Progenitor cell of endocrine pancreas (in vitro differentiated cells): ENCODE results near the gene SHC3. TPM values are rescaled to one million over a fixed set of nuclear protein-coding genes. Genes with fewer than 3 reads are reported as not detected.
A peak's percentile ranks its signal among the peaks of the same experiment; 100 is the strongest.

Experiments
- DNase-seq: peaks from one replicate; pipeline ENCODE4 v3.0.0; 2021; ENCODE audit warnings: low spot score; ENCODE audit not compliant: unreplicated experiment
- H3K27ac Mint-ChIP-seq: 2 replicates; pipeline ENCODE4 v1.8.0; 2021; ENCODE audit warnings: mild to moderate bottlenecking, moderate library complexity, mixed read lengths
- H3K27me3 Mint-ChIP-seq: 2 replicates; pipeline ENCODE4 v1.8.0; 2021; ENCODE audit warnings: mixed read lengths
- H3K36me3 Mint-ChIP-seq: 2 replicates; pipeline ENCODE4 v1.8.0; 2022; ENCODE audit warnings: mixed read lengths; ENCODE audit not compliant: insufficient read depth
- H3K4me1 Mint-ChIP-seq: 2 replicates; pipeline ENCODE4 v1.8.0; 2021; ENCODE audit warnings: low read depth, mixed read lengths
- H3K4me3 Mint-ChIP-seq: 2 replicates; pipeline ENCODE4 v1.8.0; 2021; ENCODE audit warnings: low read depth, mild to moderate bottlenecking, moderate library complexity, mixed read lengths
- H3K9me3 Mint-ChIP-seq: 2 replicates; pipeline ENCODE4 v1.8.0; 2021; ENCODE audit warnings: low read depth, mixed read lengths
- CTCF ChIP-seq: fragments of 200-600 bp; sonication (generic); IDR thresholded peaks from one replicate; pipeline ENCODE4 v1.5.0; 2021; ENCODE audit warnings: antibody characterized with exemption, mild to moderate bottlenecking; ENCODE audit not compliant: unreplicated experiment
- total RNA-seq: library from RNA; stranded (reverse); gene quantifications from 2 replicates; pipeline ENCODE4 v1.2.1, GENCODE V29; 2021

The SHC3 gene
- total RNA-seq, 1 donor from 2014 or later = 1.3 TPM

GRCh38 chr9:88973281-88974045, 205.2 kb downstream of the SHC3 start:
- H3K4me3 Mint-ChIP-seq = no peak overlapping the region
- peaks cover 33% of the 10 kb centered on the region for H3K27me3 Mint-ChIP-seq
- DNase-seq = no peak
- H3K9me3 Mint-ChIP-seq = no peaks in the 10 kb centered on the region
- H3K4me1 Mint-ChIP-seq = no peaks in the 10 kb centered on the region
- no peak overlapping the region for H3K27ac Mint-ChIP-seq
- no peak for TF ChIP-seq CTCF
- no peaks in the 10 kb centered on the region for H3K36me3 Mint-ChIP-seq

GRCh38 chr9:88972401-88972800, 206.2 kb downstream of the SHC3 start:
- H3K36me3 Mint-ChIP-seq = no peaks in the 10 kb centered on the region

GRCh38 chr9:88971131-88971960, 207.3 kb downstream of the SHC3 start:
- H3K27me3 Mint-ChIP-seq = peaks cover 25% of the 10 kb centered on the region
- DNase-seq = no peak

More at GRCh38 chr9:88972401-88972800, 206.2 kb downstream of the SHC3 start:
- Mint-ChIP-seq H3K27ac (no peak overlapping the region), H3K9me3 (no peaks in the 10 kb centered on the region), H3K4me1 (no peaks in the 10 kb centered on the region), H3K27me3 (peaks cover 31% of the 10 kb centered on the region), H3K4me3 (no peak overlapping the region)
- DNase-seq = no peak
- no peak for TF ChIP-seq CTCF

GRCh38 chr9:88969646-88970373, 208.8 kb downstream of the SHC3 start:
- TF ChIP-seq CTCF = no peak
- peaks cover 28% of the 10 kb centered on the region for H3K27me3 Mint-ChIP-seq
- H3K4me3 Mint-ChIP-seq = no peak overlapping the region
- H3K36me3 Mint-ChIP-seq = no peaks in the 10 kb centered on the region
- no peak for DNase-seq
- H3K27ac Mint-ChIP-seq = no peak overlapping the region
- H3K9me3 Mint-ChIP-seq = no peaks in the 10 kb centered on the region
- H3K4me1 Mint-ChIP-seq = no peaks in the 10 kb centered on the region

More at GRCh38 chr9:88971131-88971960, 207.3 kb downstream of the SHC3 start:
- H3K9me3 Mint-ChIP-seq = no peaks in the 10 kb centered on the region
- TF ChIP-seq CTCF = no peak
- H3K27ac Mint-ChIP-seq = peak overlapping the region; percentile 77
- no peaks in the 10 kb centered on the region for H3K4me1 Mint-ChIP-seq
- H3K36me3 Mint-ChIP-seq = no peaks in the 10 kb centered on the region
- H3K4me3 Mint-ChIP-seq = no peak overlapping the region

- no peak overlapping the region for H3K27ac Mint-ChIP-seq
- H3K4me1 Mint-ChIP-seq = no peaks in the 10 kb centered on the region
- H3K27me3 Mint-ChIP-seq = peaks cover 32% of the 10 kb centered on the region
- no peak for DNase-seq
- H3K36me3 Mint-ChIP-seq = no peaks in the 10 kb centered on the region
- H3K9me3 Mint-ChIP-seq = no peaks in the 10 kb centered on the region
- no peak overlapping the region for H3K4me3 Mint-ChIP-seq
- no peak for TF ChIP-seq CTCF
Observed at GRCh38 chr9:88968799-88969198, 209.8 kb downstream of the SHC3 start.
